AG04449 (cell line): ENCODE results near the gene IFNA8.
"Not testable (repeated sequence)": the region's sequence is repeated elsewhere in the genome, so short reads cannot be mapped to it uniquely, and the experiment has no call there.

Experiments used
- CTCF ChIA-PET: fragments of 350-600 bp; formaldehyde crosslinking; extraction: SDS; loops from one replicate; lab custom pipeline; 2021; ENCODE audit warnings: antibody characterized with exemption; lab: Yijun Ruan, JAX
- POLR2A ChIA-PET: fragments of 400-600, 350-600 bp; formaldehyde crosslinking; extraction: SDS; loops from one replicate; lab custom pipeline; 2020; ENCODE audit warnings: antibody characterized with exemption, inconsistent platforms; lab: Yijun Ruan, JAX
- DNase-seq: peaks from one replicate; pipeline ENCODE4 v3.0.0-alpha.2; 2010; ENCODE audit warnings: low read depth, low spot score
- H3K4me3 ChIP-seq: 2 replicates; pipeline ENCODE4 v1.5.1; 2011; ENCODE audit warnings: low read depth, mild to moderate bottlenecking, control low read depth, low read length
- CTCF ChIP-seq: IDR thresholded peaks from one replicate; pipeline ENCODE4 v1.5.1; 2011; ENCODE audit warnings: mild to moderate bottlenecking, moderate library complexity, low read length, control low read depth, inconsistent platforms; ENCODE audit not compliant: insufficient read depth; ENCODE audit errors: missing control alignments

The IFNA8 gene

GRCh38 chr9:21440139-21440538 lies 31.2 kb downstream of the IFNA8 start, which contains the start of gene IFNA1:
TSS of gene IFNA1 (plus strand) at chr9:21440439. CDS start at chr9:21440508, 69 bp downstream.
- CTCF ChIA-PET, result interaction anchor here (0.6 to 1.2 kb wide), 2 partner anchors 12 to 16 kb away, joined by 3 to 4 read pairs; no protein-coding TSS in a partner anchor

GRCh38 chr9:21443849-21444625 lies 35.1 kb downstream of the IFNA8 start:
- TF ChIP-seq CTCF, result no peak
- H3K4me3 ChIP-seq, result no peak overlapping the region
- ChIA-PET CTCF (interaction anchor here (0.9 to 4.9 kb wide), 3 partner anchors 9 to 118 kb away, joined by 3 to 33 read pairs (median 4); no protein-coding TSS in a partner anchor), POLR2A (no interaction called here)
- DNase-seq, result no peak

More at GRCh38 chr9:21440139-21440538, 31.2 kb downstream of the IFNA8 start, which contains the start of gene IFNA1:
- POLR2A ChIA-PET, result no interaction called here
- no peak for TF ChIP-seq CTCF
- H3K4me3 ChIP-seq, result no peak within 1 kb of the TSS
- DNase-seq, result no peak

GRCh38 chr9:21449312-21449711 lies 40.4 kb downstream of the IFNA8 start:
- CTCF ChIA-PET, result interaction anchor here (1.0 to 1.8 kb wide), 2 partner anchors 15 to 17 kb away, joined by 3 to 8 read pairs; no protein-coding TSS in a partner anchor
- DNase-seq, H3K4me3 ChIP-seq, POLR2A ChIA-PET: not testable (repeated sequence)

- DNase-seq, result no peak
- POLR2A ChIA-PET, result no interaction called here
- CTCF ChIA-PET, result interaction anchor here (1.8 kb wide), 1 partner anchor 16 kb away, joined by 8 read pairs; no protein-coding TSS in a partner anchor
- TF ChIP-seq CTCF, result no peak
- H3K4me3 ChIP-seq, result no peak overlapping the region
Measured at GRCh38 chr9:21450733-21451394, 41.9 kb downstream of the IFNA8 start.

GRCh38 chr9:21452681-21453080 lies 43.8 kb downstream of the IFNA8 start:
- CTCF ChIA-PET, result interaction anchor here (1.9 to 4.5 kb wide), 4 partner anchors 13 to 134 kb away, joined by 7 to 42 read pairs (median 26); no protein-coding TSS in a partner anchor
- no peak for TF ChIP-seq CTCF
- no peak for DNase-seq
- POLR2A ChIA-PET, result no interaction called here
- no peak overlapping the region for H3K4me3 ChIP-seq

GRCh38 chr9:21454149-21454548 lies 45.2 kb downstream of the IFNA8 start:
- no peak overlapping the region for H3K4me3 ChIP-seq
- TF ChIP-seq CTCF, result no peak
- DNase-seq, result no peak
- CTCF ChIA-PET, result interaction anchor here (1.0 to 4.5 kb wide), 10 partner anchors 9 to 343 kb away, joined by 3 to 42 read pairs (median 9); no protein-coding TSS in a partner anchor
- POLR2A ChIA-PET, result no interaction called here
